ENCODE measurements around the gene PIEZO2.
"Not testable (repeated sequence)": the region's sequence is repeated elsewhere in the genome, so short reads cannot be mapped to it uniquely, and the experiment has no call there.

PIEZO2 gene

DNA sequence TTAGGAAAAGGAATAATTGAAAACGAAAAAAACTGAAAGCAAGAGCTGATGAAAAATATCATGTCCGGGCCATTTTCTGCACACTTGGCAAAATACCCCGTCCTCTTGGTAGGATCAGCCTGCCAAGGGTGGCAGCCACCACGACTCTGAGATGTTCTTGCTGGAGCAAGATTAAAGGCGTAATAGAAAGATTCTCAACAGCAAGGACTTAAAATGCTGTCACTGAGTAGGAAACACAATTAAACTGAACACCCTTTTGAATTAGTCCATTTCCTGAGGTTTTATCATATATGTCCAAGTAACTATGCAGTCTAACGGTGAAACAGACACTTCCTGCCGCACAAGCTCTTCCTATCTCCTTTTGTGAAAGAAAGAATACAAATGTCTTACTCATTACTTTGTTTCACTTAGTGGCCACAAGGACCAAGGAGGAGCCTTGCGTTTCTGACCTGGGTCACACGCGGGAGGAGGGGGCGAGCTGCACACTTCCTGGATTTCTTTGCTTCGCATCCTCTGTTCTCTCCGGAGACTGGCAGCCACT lies 222.7 kb downstream of the PIEZO2 start:
- peak; percentile 69 for DNase-seq (ENCODE audit: low read depth)

DNA sequence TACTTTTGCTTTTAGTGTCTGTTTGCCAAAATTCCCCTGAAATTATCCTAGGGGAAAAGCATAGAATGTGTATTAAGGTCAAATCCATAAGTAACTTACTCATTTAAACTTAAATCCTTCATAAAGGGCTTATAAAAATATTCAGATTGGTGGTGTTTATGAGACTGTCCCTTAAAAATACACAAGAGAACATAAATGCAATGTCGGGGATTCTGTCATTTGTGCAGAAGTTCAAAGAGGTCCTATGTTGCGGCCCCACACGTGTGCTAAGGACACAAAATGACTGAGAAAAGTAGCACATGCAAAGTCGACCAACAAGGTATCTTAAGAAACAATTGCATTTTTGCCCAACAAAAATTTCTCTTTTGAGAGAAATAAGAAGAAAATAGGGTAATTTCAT lies 225.1 kb downstream of the PIEZO2 start:
- DNase-seq (ENCODE audit: low read depth): no peak

DNA sequence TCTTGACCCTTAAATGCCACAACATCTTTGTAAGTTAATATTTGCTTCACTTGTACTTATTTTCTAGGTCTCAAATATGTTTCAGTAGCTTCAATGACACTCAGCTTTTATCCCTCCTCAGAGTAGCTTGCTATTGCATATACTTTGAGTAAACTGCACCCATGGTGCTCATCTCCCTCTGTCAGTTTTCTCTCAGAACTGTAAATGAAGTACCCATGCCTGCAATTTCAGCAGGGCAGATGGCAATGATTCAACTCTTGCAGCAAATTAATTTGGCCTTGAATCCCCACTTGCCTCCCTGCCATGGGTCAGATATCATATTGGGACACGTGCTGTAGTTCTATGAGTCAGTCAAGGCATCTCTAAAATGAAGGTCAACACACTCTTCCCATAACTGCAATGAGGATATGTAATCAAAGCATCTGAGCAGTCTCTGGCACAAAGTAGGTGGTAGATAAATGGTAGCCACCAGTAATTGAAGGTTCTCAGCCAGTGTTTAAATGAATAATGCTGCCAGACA lies 225.8 kb downstream of the PIEZO2 start:
- peak; percentile 63 for DNase-seq (ENCODE audit: low read depth)

DNA sequence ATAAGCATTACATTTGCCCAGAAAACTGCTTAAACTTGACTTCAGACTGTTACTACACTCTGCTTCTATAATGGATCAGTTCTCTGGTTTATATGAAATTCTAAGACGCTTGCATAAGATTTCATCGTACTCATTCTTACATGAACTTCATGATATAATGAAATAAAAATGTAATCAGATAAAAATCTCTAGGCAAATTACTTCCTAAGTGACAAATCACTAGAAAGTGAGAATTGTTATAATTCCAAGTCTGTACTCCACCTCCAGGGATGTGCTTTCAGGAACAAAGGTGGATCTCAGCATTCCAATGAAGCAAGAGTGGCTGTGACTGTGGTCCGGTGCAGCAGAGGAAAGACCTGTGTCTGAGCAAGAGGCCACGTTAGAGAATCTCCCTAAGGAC lies 226.2 kb downstream of the PIEZO2 start:
- DNase-seq (ENCODE audit: low read depth): peak; percentile 9

DNA sequence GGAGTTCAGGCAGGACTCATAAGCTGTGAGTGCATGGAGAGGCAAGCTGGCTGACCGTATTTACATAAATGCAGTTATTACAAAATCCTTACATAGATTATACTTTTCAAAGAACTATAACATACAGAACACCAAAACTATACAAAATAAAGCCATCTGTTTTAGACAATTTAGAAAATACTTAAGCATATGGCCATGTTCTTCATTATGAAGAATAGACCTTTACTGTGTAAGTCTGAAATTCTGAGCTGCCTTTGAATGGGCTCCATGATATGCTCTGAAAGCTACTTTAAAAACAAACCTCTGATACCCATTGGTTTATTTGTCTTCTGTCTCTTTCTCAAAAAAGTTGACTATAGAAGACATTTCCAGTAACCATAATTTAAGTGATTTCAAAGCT lies 226.7 kb downstream of the PIEZO2 start:
- DNase-seq (ENCODE audit: low read depth): not testable (repeated sequence)

DNA sequence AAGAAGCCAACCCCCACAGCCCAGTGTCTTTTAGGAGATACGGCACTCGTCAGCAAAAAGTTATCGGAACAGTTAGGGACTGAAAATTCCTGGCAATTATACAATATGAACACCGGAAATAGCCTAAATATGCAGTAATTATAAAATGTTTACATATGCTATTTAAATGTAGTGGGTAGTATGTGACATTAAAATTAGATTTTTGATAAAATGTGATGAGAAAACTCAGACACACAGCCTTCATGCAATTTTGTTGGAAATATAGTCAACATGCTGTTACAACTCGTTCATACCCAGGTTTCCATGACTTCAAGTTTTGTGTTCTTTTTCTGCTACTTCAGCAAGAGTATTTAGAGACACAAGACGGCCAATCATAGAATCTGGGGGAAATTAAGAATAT lies 229.1 kb downstream of the PIEZO2 start:
- not testable (repeated sequence) for DNase-seq (ENCODE audit: low read depth)

DNA sequence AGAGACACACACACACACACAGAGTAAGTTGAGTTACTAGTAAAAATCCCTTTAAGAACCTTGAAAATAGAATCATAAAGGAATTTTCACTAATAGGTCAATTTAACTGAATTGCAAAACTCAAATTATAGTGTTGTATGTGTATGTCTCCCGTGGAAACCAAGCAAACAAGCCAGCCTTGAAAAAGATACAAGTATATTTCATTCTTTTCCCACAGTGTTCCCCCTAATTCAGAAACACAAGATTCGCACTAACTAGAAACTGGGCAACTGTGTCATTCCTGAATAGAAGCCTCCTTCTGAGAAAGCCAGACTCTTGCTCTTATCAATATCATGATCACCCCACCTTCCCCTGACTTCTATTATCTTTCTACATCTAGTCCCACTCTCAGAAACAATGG lies 229.5 kb downstream of the PIEZO2 start:
- no peak for DNase-seq (ENCODE audit: low read depth)

DNA sequence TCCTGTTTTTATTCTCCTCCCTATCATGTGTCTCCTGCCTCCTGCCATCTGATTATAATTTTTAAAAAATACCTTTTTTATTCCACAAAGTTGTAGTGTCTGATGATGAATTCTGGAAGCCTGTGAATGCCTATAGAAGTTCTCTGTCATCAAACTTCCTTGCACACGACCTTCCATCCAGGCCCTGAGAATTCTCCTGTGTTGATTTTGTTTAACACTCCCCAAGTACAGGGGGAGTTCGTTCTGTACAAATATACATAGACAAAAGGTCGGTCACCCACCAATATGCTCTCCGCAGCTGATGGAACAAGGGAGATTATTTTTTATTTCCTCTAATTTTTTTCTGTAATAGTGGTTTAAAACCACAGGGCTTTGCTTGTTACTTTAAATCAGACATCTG lies 232.5 kb downstream of the PIEZO2 start:
- DNase-seq (ENCODE audit: low read depth): no peak

DNA sequence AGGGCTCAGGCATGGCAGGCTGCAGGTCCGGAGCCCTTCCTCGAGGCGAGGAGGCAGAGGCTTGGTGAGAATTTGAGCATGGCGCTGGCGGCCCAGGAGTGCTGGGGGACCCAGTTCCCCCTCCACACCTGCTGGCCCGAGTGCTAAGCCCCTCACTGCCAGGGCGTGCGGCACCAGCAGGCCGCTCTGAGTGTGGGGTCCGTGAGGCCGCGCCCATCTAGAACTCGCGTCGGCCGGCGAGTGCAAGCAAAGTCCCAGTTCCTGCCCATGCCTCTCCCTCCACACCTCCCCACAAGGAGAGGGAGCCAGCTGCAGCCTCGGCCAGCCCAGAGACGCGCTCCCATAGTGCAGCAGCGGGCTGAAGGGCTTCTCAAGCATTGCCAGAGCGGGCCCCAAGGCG lies 233.0 kb downstream of the PIEZO2 start:
- DNase-seq (ENCODE audit: low read depth): no peak

DNA sequence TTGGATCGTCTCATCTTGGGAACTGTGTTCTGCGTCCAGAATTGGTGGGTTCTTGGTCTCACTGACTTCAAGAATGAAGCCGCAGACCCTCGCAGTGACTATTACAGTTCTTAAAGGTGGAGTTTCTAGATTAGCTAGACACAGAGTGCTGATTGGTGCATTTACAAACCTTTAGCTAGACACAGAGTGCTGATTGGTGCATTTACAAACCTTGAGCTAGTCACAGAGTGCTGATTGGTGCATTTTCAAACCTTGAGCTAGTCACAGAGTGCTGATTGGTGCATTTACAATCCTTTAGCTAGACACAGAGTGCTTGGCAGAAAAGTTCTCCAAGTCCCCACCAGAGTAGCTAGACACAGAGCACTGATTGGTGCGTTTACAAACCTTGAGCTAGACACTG lies 233.6 kb downstream of the PIEZO2 start:
- DNase-seq (ENCODE audit: low read depth): not testable (repeated sequence)

DNA sequence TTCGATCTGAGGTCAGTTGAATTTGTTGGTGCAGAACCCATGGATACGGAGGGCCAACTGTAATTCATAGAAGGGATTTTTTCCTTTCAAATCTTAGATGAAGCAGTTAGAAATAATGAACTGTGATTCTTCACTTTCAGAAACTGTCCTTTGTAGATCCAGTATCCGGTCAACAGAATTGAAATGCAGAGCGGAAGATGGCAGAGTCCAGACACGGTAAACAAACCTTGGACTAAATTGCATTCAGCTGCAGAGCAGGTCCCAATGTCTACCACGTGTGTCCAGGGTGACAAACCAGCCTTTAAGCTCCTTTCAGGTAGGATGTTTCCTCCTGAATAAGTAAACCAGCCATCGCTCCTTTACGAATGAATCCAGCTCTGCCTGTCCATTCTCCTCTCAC lies 234.8 kb downstream of the PIEZO2 start:
- not testable (repeated sequence) for DNase-seq (ENCODE audit: low read depth)

DNA sequence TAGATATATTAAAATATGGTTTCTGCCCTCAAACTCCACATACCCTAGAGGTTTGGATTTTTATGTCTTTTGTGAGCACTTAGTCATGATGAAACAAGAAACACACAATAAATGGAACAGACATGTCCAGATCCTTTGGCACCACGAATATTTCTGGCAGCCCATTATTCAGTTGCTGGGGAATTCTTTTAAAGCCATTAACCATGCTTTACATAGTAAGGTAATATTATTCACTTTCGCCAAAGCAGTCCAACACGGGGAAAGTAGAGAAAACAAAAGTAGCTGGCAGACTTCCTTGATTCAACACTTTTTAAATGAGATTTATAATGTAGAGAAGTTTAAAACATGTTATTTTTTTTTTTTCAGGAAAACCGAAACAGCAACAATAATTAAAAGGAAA lies 235.4 kb downstream of the PIEZO2 start:
- DNase-seq (ENCODE audit: low read depth): no peak

DNA sequence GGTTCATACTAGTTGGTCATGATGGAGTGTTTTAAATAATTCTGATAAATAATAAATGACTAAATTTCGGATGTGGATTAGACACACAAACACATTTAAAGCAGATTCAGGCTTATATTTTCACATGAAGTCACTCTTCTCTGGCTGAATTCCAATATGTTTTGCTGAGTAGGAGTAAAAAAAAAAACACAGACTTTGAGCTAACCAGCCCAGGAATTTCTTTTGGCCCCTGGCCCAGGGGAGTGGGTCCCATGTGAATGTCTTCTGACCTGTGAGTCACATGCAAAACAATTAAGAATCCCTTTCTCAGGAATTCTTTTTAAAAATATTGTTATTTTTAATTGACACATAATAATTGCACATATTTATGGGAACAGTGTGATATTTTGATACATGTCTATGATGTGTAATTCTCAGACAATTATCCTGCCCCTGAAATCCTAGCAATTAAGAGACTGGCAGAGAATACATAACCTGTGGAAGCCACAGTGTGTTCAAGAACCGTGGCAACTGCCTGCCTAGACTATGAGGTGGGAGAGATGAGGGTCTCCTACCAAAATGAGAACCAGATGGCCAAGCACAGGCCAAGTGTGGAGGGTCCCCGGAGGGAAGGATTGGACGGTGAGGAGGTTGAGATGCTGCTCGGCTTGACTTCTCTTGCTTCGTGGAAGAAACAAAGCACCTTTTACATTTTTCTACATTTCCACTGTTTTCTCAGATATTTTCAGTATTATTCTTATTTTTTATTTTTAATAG lies 236.4 kb downstream of the PIEZO2 start:
- DNase-seq (ENCODE audit: low read depth): peak; percentile 81

DNA sequence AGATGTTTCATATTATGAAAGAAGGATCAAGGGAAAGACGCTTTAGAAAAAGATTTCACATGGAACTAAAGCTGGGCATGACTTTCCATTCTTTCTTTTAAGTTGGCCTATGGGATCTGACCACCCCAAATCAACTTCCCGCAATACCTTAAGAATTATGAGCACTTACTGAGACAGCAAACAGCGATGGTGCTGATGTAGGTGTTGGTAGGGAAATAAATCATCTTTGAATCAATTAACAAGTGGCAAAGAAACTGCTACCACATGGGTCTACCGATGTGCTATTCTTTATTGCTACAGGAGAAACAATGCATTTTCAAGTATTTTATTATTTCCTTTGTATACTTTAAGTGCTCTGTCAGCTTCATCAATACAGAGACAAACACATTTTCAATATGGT lies 239.6 kb downstream of the PIEZO2 start:
- no peak for DNase-seq (ENCODE audit: low read depth)

DNA sequence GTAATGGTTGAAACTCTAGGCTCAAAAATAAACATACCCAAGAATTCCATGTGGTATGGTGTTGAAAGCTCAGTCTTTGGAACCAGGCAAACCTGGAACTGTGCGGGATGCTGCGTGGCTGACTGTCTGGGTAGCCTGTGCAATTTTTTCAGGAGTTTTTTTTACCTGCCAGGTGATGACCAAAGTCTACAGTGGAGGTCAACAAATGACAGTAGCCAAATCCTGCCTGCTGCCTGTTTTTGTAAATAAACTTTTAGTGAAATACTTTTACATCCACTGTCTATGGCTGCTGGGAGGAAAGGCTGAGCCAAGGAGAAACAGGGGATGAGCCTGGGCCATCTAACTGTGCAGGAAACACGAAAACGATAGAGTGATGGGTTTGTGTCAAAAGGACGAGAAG lies 240.6 kb downstream of the PIEZO2 start:
- no peak for DNase-seq (ENCODE audit: low read depth)

DNA sequence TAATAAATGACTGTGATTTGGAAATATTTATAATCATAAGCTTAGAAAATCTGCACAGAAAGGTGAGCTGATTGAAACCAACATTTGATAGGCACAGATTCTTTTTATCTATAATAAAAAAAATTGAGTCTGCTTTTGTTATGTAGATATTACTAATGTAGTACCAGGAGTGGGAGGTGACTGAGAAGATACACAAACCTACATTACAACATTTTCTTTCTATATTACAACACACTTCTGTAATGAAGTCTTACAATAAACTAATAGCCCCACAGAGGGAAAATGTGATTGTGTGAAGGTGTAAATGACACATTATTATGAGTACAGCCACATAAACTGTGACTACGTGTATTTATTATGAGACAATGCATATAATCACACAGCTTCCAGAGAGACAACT lies 241.6 kb downstream of the PIEZO2 start:
- DNase-seq (ENCODE audit: low read depth): no peak

DNA sequence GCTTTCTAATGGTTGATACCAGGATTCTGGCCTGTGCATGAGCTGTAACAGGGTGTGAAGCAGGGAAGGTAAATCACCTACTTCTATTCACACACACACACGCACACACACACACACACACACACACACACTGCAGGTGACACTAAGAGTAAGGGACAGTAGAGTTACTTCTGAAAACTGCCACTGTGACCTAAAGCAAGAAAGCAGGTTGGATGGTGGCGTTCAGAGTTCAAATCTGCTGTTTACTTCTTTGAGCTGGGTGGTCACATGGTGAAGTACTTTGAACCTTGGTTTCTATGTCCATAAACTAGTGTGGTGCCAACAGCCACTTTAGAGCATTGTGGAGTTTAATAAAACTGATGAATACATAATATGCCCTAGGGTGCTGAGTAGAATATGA lies 248.0 kb downstream of the PIEZO2 start:
- no peak for DNase-seq (ENCODE audit: low read depth)

DNA sequence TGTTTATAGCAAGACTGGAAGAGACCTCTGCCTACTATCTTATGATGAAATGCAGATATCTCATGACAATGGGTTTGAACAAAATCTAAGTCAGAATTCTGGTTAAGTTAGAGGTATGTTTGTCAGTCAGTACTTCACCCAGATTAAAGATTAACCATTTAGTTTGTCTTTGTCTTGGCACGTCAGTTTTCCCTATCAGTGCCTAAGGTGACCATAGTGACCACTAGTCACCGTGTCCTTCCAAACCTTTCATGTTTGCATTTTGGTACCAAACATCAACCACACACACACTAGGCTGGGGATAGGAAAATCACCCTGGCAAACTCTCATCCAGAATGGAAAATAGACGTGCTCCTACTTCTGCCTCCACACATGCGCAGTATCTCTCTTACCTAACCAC lies 248.9 kb downstream of the PIEZO2 start:
- DNase-seq (ENCODE audit: low read depth): no peak

DNA sequence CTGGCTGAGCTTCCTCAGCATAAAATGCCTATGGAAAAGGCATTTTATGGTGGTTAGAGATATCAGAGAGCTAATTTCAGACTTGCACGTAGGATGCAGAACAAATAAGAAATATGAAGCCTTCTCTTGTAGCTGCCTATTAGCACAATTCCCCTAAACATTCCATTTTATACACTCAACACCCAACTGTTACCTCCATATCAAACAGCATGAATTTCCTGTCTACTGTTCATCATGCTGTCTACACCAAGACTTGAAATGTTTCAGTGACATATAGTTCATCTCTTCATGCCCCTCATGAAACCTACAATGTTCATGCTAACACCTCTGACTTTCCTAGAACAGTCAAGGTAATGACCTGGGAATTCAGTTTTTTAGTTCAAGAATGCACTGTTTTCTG lies 249.9 kb downstream of the PIEZO2 start:
- no peak for DNase-seq (ENCODE audit: low read depth)

DNA sequence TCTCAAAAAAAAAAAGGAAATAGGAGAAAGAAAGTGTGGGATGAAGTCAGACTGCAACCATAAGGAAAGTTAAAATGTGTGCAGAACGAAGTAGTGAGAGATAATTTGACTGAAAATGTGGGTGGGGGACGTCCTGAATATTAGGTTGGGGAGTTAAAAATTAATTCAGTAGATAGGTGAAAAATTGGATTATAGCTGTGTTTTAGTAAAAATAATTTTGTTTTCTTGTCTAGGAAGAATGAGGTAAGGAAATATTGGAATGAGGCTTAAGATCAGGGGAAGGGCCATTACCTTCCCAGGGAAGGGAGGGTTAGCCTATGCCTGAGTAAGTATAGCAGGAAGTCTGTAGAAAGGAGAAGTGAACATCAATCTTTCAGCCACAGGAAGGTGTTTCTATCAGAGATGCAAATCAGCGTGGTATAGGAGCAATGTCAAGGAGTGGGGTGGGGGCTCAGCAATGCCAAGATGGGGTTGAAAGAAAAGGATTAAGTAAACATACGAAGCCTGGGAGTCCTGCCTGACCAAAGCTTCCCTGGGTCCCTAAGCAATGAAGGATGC lies 250.9 kb downstream of the PIEZO2 start:
- no peak for DNase-seq (ENCODE audit: low read depth)

DNA sequence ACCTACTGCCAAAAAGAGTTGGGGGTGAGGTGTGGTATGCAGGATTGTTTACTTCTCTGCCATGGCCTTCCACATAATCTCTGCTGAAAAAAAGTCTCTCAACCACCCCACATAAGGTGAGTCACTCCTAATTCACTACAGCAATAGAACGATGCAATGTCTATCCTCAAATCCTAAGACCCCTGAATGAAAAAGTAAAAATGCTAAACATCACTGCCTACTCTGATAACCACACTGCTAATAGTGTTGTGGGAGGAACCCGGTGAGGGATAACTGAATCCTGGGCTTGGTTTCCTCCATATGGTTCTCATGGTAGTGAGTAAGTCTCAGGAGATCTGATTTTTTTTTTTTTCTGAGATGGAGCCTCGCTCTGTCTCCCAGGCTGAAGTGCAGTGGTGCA lies 252.5 kb downstream of the PIEZO2 start:
- peak; percentile 8 for DNase-seq (ENCODE audit: low read depth)

DNA sequence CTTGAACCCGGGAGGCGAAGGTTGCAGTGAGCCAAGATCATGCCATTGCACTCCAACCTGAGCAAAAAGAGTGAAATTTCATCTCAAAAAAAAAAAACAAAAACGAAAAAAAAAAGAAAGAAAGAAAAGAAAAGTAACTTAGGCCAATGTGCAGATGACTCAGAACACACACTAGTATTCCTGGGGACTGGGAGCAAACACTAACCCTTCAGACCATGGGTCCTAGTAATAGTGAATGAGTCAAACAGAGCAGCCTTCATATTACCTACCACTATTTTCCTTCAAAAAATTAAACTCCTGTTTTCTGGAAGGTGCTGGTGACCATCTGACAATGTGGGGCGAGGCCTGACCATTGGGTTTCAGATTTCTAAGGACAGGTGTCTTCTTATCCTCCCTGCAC lies 253.4 kb downstream of the PIEZO2 start:
- DNase-seq (ENCODE audit: low read depth): no peak

DNA sequence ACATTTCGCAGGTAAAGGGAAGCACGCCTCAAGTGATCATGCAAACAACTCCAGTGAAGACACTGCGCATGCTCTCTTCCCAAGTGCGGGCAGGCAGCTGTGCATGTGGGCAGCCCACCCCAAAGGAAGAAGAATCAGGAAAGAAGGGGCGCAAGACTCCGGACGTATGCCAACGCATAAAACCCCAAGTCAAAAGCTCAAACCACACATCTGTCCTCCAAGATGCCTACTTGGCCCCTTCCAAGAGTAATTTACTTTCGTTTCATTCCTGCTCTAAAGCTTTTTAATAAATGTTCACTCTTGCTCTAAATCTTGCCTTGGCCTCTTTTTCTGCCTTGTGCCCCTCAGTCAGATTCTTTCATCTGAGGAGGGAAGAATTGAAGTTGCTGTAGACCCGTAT lies 254.9 kb downstream of the PIEZO2 start:
- DNase-seq (ENCODE audit: low read depth): no peak

DNA sequence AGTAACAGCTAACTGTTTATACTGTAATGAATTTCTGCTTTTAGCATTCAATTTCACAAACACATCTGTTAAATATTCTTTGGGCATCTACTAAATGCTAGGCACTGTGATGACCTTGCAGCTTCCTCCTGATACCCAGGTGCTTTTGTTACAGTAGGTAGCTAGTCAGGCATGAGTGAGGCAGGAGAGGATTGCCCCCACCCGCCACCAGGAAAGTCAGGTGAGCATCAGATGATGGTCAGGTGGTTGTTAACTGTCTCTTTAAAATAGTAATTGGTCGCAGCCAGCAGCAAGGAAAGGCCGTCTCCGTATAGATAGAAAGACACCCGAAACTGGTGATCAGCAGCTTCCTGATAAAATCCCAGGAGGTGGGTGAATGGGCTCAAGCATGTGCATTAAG lies 255.6 kb downstream of the PIEZO2 start:
- no peak for DNase-seq (ENCODE audit: low read depth)
